GM21529 (cell line): Measurements from ENCODE around the gene ACSL3.
"Not testable (repeated sequence)": the region's sequence is repeated elsewhere in the genome, so short reads cannot be mapped to it uniquely, and the experiment has no call there.

ENCODE experiments used
- ATAC-seq: cut with Tn5 transposase; IDR thresholded peaks from one replicate; pipeline ENCODE4 v1.9.1; 2021; ENCODE audit not compliant: unreplicated experiment

The ACSL3 gene

GRCh38 chr2:222851956-222852617 is 8.7 kb upstream of the ACSL3 start:
- ATAC-seq, result no peak

DNA sequence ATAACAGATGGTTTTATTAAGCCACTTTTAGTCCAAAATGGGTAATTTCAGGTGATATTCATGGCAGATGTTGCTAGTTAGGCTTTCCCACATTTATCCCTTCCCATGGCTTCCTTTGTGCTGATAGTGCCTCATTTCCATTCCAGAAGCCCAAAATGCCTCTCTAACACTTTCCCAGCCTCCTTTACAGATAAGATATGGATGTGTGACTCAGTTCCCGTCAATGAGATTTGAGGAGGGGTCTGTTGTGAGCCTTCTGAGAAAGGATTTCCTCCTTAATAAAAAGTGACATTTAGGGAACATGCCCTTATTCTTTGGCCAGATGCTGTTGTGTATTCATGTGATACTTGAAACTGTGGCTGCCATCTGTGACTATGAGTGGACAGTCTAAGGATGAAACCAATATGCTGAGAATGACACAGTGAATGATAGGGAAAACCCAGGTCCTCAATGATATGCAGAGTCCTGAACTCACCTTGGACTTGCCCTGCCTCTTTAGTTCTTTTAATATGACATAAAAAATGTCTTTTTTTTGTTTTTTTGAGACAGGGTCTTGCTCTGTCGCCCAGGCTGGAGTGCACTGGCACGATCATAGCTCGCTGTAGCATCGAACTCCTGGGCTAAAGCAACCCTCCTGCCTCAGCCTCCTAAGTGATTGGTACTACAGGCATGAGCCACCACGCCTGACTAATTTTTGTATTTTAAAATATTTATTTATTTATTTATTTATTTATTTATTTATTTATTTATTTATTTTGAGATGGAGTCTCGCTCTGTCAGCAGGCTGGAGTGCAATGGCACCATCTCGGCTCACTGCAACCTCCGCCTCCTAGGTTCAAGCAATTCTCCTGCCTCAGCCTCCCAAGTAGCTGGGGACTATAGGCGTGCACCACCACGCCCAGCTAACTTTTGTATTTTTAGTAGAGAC is 5.8 kb upstream of the ACSL3 start:
- no peak for ATAC-seq

GRCh38 chr2:222859786-222860612 is 837 bp upstream of the ACSL3 start:
- ATAC-seq, result no peak

DNA sequence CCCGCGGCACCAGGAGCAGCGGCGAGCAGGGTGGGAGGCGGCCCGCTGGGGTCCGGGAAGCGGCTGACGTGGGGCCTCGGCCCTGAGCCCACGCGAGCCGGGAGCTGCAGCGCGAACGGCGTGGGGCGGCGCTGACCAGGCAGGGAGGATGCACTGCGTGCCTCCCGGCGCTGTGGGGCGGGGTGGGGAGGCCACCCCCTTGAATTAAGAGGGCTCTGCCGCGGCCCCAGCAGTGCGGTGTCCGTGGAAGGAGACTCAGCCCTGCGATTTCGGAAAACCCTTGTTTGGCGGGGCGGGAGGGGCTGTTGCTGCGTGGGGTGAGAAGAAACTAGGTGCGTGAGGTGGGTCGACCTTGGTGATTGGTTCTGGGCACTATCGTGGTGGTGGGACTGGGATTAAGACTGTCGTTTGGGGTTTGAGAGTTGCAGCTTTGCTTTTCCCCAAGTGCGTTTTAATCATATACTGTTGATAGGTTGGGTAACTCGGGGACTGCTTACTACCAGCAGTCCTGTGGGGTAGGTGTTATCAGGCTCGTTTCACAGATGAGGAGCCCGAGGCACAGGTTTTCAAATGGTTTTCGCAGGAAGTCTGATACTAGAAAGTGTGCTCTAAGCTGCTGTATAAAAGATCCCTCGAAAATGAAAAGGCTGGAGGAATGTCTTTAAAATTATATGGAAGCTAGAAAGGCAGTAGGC is 722 bp downstream of the ACSL3 start:
- ATAC-seq, result no peak

GRCh38 chr2:222862106-222862908 is 1.5 kb downstream of the ACSL3 start:
- ATAC-seq, result no peak

GRCh38 chr2:222862909-222863544 is 2.2 kb downstream of the ACSL3 start:
- no peak for ATAC-seq

GRCh38 chr2:222864296-222864695 is 3.5 kb downstream of the ACSL3 start:
- no peak for ATAC-seq

DNA sequence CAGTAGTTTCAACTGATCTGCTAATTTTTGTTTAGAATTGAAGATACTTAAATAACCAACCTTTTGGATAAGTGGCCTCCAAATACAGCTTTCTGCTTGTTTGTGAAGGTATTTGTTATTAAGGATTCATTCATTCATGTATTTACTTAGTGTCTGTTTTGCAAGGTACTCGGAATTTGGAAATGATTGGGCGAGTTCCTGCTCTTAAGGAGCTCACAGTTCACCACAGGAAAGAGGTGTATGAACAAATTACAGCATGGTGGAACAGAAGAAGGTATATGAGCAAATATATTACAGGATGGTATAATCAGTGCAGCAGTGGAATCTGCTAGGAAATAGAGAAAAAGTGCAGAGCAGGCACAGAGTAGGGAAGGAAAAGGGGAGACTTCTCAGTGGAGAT is 4.5 kb downstream of the ACSL3 start:
- no peak for ATAC-seq

DNA sequence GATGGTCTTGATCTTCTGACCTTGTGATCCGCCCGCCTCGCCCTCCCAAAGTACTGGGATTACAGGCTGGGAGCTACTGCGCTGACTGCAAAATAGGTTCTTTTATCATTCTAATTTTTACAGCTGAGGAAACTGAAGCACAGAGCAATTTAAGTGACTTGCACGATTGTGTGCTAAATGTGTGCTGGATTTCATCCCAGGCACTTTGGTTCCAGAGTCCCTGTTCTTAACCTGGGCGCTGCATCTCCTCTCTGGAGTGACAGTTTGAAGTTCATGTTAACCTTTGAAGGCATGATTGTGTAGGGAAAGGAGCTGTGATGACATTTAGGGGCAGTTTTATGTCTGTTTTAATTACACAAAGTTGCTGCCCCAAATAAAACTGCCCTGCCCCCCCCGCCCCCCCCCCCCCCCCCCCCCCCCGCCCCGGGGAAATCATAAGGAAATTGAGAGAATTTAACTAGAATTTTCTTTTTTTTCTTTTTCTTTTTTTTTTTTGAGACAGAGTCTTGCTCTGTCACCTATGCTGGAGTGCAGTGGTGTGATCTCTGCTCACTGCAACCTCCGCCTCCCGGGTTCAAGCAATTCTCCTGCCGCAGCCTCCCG is 5.6 kb downstream of the ACSL3 start:
- no peak for ATAC-seq

DNA sequence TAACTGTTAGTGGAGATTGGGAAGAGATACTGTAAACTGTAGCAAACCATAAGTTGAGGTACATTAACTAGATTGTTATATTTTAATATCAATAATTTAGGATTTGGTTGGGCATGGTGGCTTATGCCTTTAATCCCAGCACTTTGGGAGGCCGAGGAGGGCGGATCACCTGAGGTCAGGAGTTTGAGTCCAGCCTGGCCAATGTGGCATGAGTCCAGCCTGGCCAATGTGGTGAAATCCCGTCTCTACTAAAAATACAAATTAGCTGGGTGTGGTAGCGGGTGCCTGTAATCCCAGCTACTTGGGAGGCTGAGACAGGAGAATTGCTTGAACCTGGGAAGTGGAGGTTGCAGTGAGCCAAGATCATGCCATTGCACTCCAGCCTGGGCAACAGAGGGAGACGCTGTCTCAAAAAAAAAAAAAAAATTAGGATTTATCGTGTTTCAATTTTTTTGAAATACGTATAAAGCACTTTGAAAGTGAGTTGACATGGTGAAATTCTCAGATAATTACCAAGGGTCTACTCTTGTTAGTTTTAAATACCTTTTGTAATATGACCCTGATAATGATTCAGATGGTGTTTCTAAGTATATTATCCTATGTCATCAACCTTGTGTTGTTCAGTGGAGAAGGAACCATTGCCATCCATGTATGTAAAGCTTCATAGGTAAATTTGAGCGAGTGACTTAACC is 7.9 kb downstream of the ACSL3 start:
- ATAC-seq, result not testable (repeated sequence)

DNA sequence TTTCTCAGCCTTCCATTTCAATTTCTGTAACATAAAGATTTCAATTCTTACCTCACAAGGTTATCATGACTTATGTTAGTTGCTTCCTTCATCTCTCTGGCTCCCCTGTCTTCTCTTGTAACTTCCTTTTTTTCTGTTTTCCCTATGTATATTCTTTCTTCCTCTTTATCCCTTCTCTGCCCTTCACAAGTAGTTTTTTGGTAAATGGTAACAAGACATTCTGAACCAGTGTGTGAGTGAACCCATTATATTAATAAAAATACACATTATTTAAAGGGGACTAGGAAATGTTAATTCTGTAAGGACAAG is 8.4 kb downstream of the ACSL3 start:
- no peak for ATAC-seq

DNA sequence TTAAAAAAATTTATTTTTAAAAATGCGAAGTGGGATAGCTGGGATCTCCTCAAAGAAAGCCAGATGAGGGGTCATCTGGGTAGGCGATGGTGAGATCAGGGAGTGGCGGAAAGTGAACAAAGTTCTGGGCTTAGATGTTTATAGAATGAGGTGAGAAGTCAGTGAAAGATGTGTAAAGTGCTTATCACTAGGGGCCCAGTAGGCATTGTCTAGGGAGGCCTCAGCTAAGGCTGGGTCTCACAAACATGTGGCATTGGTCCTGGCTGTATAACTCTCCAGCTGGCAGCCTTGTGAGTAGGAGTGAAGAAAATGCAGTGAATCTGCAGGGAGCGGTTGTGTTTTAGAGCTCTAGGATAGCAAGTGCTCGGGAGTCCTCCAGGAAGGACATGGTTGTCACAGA is 10.5 kb downstream of the ACSL3 start:
- no peak for ATAC-seq

DNA sequence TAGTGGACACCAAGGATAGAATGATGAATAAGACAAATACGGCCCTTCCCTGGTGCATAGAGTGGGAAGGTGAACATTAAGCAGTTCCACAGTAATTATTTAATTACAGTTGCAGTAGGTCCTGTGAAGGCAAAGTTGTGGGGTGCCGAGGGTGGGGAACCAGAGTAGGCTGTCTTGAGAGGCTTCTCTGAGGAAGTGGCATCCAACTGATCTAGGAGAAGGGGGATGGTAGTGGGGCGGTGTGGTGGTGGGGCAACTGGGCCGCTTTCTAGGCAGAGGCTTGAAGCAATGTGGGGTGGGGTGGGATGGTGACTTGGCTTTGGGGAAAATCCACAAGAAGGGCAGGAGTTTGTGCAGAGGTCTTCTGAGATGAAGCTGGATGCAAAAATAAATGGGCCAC is 11.7 kb downstream of the ACSL3 start:
- no peak for ATAC-seq

GRCh38 chr2:222875482-222875881 is 14.6 kb downstream of the ACSL3 start:
- no peak for ATAC-seq

DNA sequence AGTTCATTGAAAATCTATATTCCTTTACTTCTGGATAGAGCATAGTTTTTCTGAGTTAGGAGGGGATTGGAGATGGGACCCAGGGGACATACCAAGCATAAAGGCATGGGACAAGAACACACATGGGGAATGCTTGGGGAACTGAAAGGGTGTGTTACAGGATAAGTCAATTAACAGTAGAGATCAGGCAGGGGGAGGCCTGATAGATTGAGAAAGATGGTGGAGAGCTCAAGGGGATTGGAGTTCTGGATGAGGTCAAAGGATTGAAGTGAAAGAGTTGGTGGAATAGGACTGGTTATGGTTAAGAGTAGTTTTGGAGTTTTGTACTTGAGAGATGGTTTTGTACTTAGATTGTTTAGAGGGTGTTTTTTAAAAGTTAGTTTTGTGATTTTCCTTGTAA is 16.1 kb downstream of the ACSL3 start:
- no peak for ATAC-seq

GRCh38 chr2:222877556-222878300 is 16.9 kb downstream of the ACSL3 start:
- ATAC-seq, result no peak

- no peak for ATAC-seq
Measured at GRCh38 chr2:222878301-222878876, 17.6 kb downstream of the ACSL3 start.
